ENCODE results near the gene OR7A17.

The OR7A17 gene

GRCh38 chr19:14886032-14886431 is at the start of gene OR7A17:
TSS of gene OR7A17 (minus strand) at chr19:14886132. CDS start at chr19:14881355, 4,777 bp downstream.
- no peak for DNase-seq (ENCODE audit: low read depth)

- no peak for DNase-seq (ENCODE audit: low read depth)
Measured at GRCh38 chr19:14933506-14933905, 47.6 kb upstream of the OR7A17 start.

GRCh38 chr19:14916848-14917247 is 30.9 kb upstream of the OR7A17 start:
- DNase-seq (ENCODE audit: low read depth), result no peak

GRCh38 chr19:14915116-14915515 is 29.2 kb upstream of the OR7A17 start:
- no peak for DNase-seq (ENCODE audit: low read depth)

GRCh38 chr19:14906711-14907110 is 20.8 kb upstream of the OR7A17 start:
- DNase-seq (ENCODE audit: low read depth), result no peak

- no peak for DNase-seq (ENCODE audit: low read depth)
Measured at GRCh38 chr19:14901675-14902260, 15.8 kb upstream of the OR7A17 start.

GRCh38 chr19:14890643-14891379 is 4.9 kb upstream of the OR7A17 start:
- no peak for DNase-seq (ENCODE audit: low read depth)

- DNase-seq (ENCODE audit: low read depth), result no peak
Measured at GRCh38 chr19:14889994-14890642, 4.2 kb upstream of the OR7A17 start.

GRCh38 chr19:14871619-14872230 is 14.2 kb downstream of the OR7A17 start:
- DNase-seq (ENCODE audit: low read depth), result no peak

GRCh38 chr19:14868497-14868896 is 17.4 kb downstream of the OR7A17 start:
- no peak for DNase-seq (ENCODE audit: low read depth)

GRCh38 chr19:14848822-14849221 is 37.1 kb downstream of the OR7A17 start, which contains the start of gene OR7A10:
TSS of gene OR7A10 (minus strand) at chr19:14848922. CDS start at chr19:14841877, 7,045 bp downstream.
- DNase-seq (ENCODE audit: low read depth), result no peak

- DNase-seq (ENCODE audit: low read depth), result no peak
Measured at GRCh38 chr19:14843578-14843977, 42.4 kb downstream of the OR7A17 start.

- DNase-seq (ENCODE audit: low read depth), result no peak
Measured at GRCh38 chr19:14843169-14843568, 42.8 kb downstream of the OR7A17 start.

GRCh38 chr19:14840206-14840605 is 45.7 kb downstream of the OR7A17 start:
- no peak for DNase-seq (ENCODE audit: low read depth)

- DNase-seq (ENCODE audit: low read depth), result no peak
Measured at GRCh38 chr19:14837391-14837790, 48.5 kb downstream of the OR7A17 start.

GRCh38 chr19:14835011-14835410 is 50.9 kb downstream of the OR7A17 start, which contains the start of the genes OR7A5 and OR7C1:
TSS of gene OR7A5 (minus strand) at chr19:14835185. CDS start at chr19:14828241, 6,944 bp downstream.
TSS of gene OR7C1 (minus strand) at chr19:14835185. CDS start at chr19:14800136, 35,049 bp downstream.
- DNase-seq (ENCODE audit: low read depth), result no peak

- DNase-seq (ENCODE audit: low read depth), result no peak
Measured at GRCh38 chr19:14830702-14831101, 55.2 kb downstream of the OR7A17 start.

Measured in stimulated activated CD8-positive, alpha-beta memory T cell treated with anti-CD3 and anti-CD28 coated beads, Interleukin-12 subunit alpha, Interleukin-12 subunit beta, amount 100 ng/mL, for 4 hours (primary cell).